ENCODE measurements around the gene EDC4. TPM values are rescaled to one million over a fixed set of nuclear protein-coding genes. Genes with fewer than 3 reads are reported as not detected.

Gene EDC4
- total RNA-seq, 1 donor from 2014 or later, result 75.4 TPM

DNA sequence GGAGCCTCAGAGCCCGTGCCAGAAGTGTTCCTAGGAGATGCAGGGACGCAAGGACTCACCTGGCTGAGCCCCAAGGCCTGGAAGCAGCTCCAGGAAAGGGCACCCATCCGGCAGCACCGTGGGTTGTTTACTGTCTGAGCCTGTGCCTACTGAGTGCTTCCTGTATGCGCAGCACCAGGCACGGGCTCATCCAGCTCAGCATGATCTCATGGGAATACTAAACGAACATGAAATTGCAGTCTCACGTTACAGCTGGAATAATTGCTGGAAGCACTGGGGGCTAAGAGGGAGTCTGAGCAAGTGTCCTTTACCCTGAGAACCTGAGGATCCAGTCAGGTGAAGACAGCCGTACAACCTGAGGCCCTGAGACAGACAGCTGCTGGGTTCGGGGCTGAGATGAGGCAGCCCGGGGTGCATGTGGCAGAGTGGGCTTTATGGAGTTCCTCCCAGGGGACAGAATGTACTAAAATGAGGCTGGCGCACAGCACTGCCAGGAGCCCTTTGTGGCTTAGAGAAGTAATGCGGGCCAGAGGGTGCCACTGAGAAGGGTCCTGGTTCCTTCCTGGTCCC, 53.4 kb downstream of the EDC4 start:
- Mint-ChIP-seq H3K9me3 (ENCODE audit: unreplicated experiment) (no peaks in the 10 kb centered on the region), H3K27me3 (ENCODE audit: unreplicated experiment) (no peaks in the 10 kb centered on the region), H3K4me1 (ENCODE audit: unreplicated experiment) (peaks cover 11% of the 10 kb centered on the region), H3K27ac (ENCODE audit: unreplicated experiment) (peak overlapping the region; percentile 35), H3K4me3 (ENCODE audit: unreplicated experiment) (no peak overlapping the region), H3K36me3 (ENCODE audit: unreplicated experiment) (peaks cover 4% of the 10 kb centered on the region)
- TF ChIP-seq, protein P1, sequence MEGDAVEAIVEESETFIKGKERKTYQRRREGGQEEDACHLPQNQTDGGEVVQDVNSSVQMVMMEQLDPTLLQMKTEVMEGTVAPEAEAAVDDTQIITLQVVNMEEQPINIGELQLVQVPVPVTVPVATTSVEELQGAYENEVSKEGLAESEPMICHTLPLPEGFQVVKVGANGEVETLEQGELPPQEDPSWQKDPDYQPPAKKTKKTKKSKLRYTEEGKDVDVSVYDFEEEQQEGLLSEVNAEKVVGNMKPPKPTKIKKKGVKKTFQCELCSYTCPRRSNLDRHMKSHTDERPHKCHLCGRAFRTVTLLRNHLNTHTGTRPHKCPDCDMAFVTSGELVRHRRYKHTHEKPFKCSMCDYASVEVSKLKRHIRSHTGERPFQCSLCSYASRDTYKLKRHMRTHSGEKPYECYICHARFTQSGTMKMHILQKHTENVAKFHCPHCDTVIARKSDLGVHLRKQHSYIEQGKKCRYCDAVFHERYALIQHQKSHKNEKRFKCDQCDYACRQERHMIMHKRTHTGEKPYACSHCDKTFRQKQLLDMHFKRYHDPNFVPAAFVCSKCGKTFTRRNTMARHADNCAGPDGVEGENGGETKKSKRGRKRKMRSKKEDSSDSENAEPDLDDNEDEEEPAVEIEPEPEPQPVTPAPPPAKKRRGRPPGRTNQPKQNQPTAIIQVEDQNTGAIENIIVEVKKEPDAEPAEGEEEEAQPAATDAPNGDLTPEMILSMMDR (IDR thresholded peaks at IDR 0.05), result no peak
- no peak for DNase-seq (ENCODE audit: extremely low spot score, unreplicated experiment)

DNA sequence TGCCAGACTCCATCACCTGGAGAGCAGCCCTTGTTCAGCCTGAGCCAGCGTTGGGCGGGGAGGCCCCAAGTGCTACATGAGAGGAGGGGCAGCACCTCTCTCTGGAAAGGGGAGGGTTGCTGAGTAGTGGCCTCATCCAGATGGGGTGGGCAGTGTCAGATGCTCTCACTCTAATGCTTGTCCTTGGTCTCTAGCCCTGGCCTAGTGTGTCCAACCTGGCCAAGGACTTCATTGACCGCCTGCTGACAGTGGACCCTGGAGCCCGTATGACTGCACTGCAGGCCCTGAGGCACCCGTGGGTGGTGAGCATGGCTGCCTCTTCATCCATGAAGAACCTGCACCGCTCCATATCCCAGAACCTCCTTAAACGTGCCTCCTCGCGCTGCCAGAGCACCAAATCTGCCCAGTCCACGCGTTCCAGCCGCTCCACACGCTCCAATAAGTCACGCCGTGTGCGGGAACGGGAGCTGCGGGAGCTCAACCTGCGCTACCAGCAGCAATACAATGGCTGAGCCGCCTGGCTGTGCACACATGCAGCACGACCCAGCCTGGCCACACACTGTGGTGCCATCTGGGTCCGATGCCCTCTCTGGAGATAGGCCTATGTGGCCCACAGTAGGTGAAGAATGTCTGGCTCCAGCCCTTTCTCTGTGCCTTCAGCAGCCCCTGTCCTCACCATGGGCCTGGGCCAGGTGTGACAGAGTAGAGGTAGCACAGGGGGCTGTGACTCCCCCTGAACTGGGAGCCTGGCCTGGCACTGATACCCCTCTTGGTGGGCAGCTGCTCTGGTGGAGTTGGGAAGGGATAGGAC, 54.5 kb downstream of the EDC4 start:
- H3K36me3 Mint-ChIP-seq (ENCODE audit: unreplicated experiment), result peaks cover 4% of the 10 kb centered on the region
- TF ChIP-seq, protein P1 (IDR thresholded peaks at IDR 0.05), result no peak
- H3K27ac Mint-ChIP-seq (ENCODE audit: unreplicated experiment), result no peak overlapping the region
- DNase-seq (ENCODE audit: extremely low spot score, unreplicated experiment), result no peak
- H3K9me3 Mint-ChIP-seq (ENCODE audit: unreplicated experiment), result no peaks in the 10 kb centered on the region
- H3K27me3 Mint-ChIP-seq (ENCODE audit: unreplicated experiment), result no peaks in the 10 kb centered on the region
- H3K4me3 Mint-ChIP-seq (ENCODE audit: unreplicated experiment), result no peak overlapping the region
- peaks cover 11% of the 10 kb centered on the region for H3K4me1 Mint-ChIP-seq (ENCODE audit: unreplicated experiment)

DNA sequence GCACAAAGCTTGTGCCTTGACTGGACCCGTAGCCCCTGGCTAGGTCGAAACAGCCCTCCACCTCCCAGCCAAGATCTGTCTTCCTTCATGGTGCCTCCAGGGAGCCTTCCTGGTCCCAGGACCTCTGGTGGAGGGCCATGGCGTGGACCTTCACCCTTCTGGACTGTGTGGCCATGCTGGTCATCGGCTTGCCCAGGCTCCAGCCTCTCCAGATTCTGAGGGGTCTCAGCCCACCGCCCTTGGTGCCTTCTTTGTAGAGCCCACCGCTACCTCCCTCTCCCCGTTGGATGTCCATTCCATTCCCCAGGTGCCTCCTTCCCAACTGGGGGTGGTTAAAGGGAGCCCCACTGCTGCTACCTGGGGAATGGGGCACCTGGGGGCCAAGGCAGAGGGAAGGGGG, 55.3 kb downstream of the EDC4 start:
- Mint-ChIP-seq H3K27ac (ENCODE audit: unreplicated experiment) (no peak overlapping the region), H3K9me3 (ENCODE audit: unreplicated experiment) (no peaks in the 10 kb centered on the region), H3K4me3 (ENCODE audit: unreplicated experiment) (no peak overlapping the region), H3K36me3 (ENCODE audit: unreplicated experiment) (peaks cover 4% of the 10 kb centered on the region), H3K27me3 (ENCODE audit: unreplicated experiment) (no peaks in the 10 kb centered on the region), H3K4me1 (ENCODE audit: unreplicated experiment) (peaks cover 11% of the 10 kb centered on the region)
- TF ChIP-seq, protein P1 (IDR thresholded peaks at IDR 0.05), result no peak
- DNase-seq (ENCODE audit: extremely low spot score, unreplicated experiment), result no peak

DNA sequence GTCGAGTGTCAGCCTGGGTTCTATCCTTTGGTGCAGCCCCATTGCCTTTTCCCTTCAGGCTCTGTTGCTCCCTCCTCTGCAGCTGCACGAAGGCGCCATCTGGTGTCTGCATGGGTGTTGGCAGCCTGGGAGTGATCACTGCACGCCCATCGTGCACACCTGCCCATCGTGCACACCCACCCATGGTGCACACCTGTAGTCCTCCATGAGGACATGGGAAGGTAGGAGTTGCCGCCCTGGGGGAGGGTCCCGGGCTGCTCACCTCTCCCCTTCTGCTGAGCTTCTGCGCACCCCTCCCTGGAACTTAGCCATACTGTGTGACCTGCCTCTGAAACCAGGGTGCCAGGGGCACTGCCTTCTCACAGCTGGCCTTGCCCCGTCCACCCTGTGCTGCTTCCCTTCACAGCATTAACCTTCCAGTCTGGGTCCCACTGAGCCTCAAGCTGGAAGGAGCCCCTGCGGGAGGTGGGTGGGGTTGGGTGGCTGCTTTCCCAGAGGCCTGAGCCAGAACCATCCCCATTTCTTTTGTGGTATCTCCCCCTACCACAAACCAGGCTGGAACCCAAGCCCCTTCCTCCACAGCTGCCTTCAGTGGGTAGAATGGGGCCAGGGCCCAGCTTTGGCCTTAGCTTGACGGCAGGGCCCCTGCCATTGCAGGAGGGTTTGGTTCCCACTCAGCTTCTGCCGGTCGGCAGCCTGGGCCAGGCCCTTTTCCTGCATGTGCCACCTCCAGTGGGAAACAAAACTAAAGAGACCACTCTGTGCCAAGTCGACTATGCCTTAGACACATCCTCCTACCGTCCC, 55.9 kb downstream of the EDC4 start:
- H3K4me1 Mint-ChIP-seq (ENCODE audit: unreplicated experiment), result peaks cover 11% of the 10 kb centered on the region
- DNase-seq (ENCODE audit: extremely low spot score, unreplicated experiment), result no peak
- TF ChIP-seq, protein P1 (IDR thresholded peaks at IDR 0.05), result peak; percentile 87
- H3K9me3 Mint-ChIP-seq (ENCODE audit: unreplicated experiment), result no peaks in the 10 kb centered on the region
- no peak overlapping the region for H3K4me3 Mint-ChIP-seq (ENCODE audit: unreplicated experiment)
- H3K27ac Mint-ChIP-seq (ENCODE audit: unreplicated experiment), result no peak overlapping the region
- H3K27me3 Mint-ChIP-seq (ENCODE audit: unreplicated experiment), result no peaks in the 10 kb centered on the region
- peaks cover 4% of the 10 kb centered on the region for H3K36me3 Mint-ChIP-seq (ENCODE audit: unreplicated experiment)

DNA sequence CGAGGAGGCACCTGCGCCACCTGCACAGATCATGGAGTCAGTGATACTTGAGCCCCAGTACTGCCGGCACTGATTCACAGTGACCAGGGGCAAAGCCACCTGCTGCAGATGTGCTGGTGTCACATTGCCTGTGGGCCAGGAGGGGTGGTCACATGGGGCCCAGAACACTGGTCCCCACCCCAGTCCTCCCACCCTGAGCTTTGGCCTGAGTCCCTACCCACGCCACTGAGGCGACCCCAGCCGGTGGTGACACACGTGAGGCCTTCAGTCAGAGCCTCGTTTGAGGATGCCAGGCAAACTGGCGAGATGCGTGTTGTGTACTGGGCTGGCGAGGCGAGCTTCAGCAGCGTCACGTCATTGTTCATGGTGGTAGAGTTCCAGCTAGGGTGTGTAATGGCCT, 57.3 kb downstream of the EDC4 start:
- H3K9me3 Mint-ChIP-seq (ENCODE audit: unreplicated experiment), result no peaks in the 10 kb centered on the region

More for the DNA sequence above, 57.3 kb downstream of the EDC4 start:
- Mint-ChIP-seq H3K27ac (ENCODE audit: unreplicated experiment) (no peak overlapping the region), H3K4me3 (ENCODE audit: unreplicated experiment) (no peak overlapping the region), H3K27me3 (ENCODE audit: unreplicated experiment) (no peaks in the 10 kb centered on the region), H3K36me3 (ENCODE audit: unreplicated experiment) (peaks cover 4% of the 10 kb centered on the region), H3K4me1 (ENCODE audit: unreplicated experiment) (peaks cover 18% of the 10 kb centered on the region)
- TF ChIP-seq, protein P1 (IDR thresholded peaks at IDR 0.05), result no peak
- no peak for DNase-seq (ENCODE audit: extremely low spot score, unreplicated experiment)
